Measurements from ENCODE around the gene FAM186B. TPM values are rescaled to one million over a fixed set of nuclear protein-coding genes. Genes with fewer than 3 reads are reported as not detected.

FAM186B gene
- total and polyA plus RNA-seq, 7 donors = 0.04 to 1.00 (median 0.44) TPM

- 72% methylated on average over 7 of the region's 7 CpGs for WGBS, 3 donors
- Histone ChIP-seq H3K4me1 (peaks cover 18% of the 10 kb centered on the region), H3K9me3 (no peaks in the 10 kb centered on the region), H3K4me3 (no peak overlapping the region), H3K36me3 (ENCODE audit: insufficient read depth in 1 of 2, low read depth in 1 of 2) (peaks cover 0 to 6% of the 10 kb centered on the region in 2 donors), H3K27ac (no peak overlapping the region), H3K27me3 (ENCODE audit: insufficient read depth in 3 of 3, low read length in 2 of 3) (no peaks in the 10 kb centered on the region)
- no peak for DNase-seq
- intact Hi-C loops (cut with DNase I) = loop anchor here (5.0 kb wide), 3 partner anchors 37 to 227 kb away; partner anchors contain the start of gene KCNH3 (in 1 of the 2)
- no peak for TF ChIP-seq CTCF (IDR thresholded peaks at IDR 0.05)
- ATAC-seq = no peak
These were observed 20.8 kb downstream of the FAM186B start for GRCh38 chr12:49584591-49584990.

- intact Hi-C loops (cut with DNase I) = loop anchor here (5.0 kb wide), 3 partner anchors 36 to 226 kb away; partner anchors contain the start of gene KCNH3 (in 1 of the 2)
- DNase-seq (no peak), ATAC-seq (no peak)
- no peaks in the 10 kb centered on the region for H3K9me3 ChIP-seq
- H3K27ac ChIP-seq = no peak overlapping the region
- no peaks in the 10 kb centered on the region for H3K27me3 ChIP-seq (ENCODE audit: insufficient read depth in 3 of 3, low read length in 2 of 3)
- peaks cover 12% of the 10 kb centered on the region for H3K4me1 ChIP-seq
- TF ChIP-seq CTCF (IDR thresholded peaks at IDR 0.05) = no peak
- no peak overlapping the region for H3K4me3 ChIP-seq
- peaks cover 0 to 6% of the 10 kb centered on the region in 2 donors for H3K36me3 ChIP-seq (ENCODE audit: insufficient read depth in 1 of 2, low read depth in 1 of 2)
- 47 to 59% (median 51%) methylated on average over 13 of the region's 13 CpGs for WGBS, 3 donors
These were observed 21.9 kb downstream of the FAM186B start for GRCh38 chr12:49583366-49584094.

- ATAC-seq = peak in 1 of 4 donors; percentile 40
- WGBS, 3 donors = 20 to 31% (median 23%) methylated on average over 4 of the region's 4 CpGs
- H3K27me3 ChIP-seq (ENCODE audit: insufficient read depth in 3 of 3, low read length in 2 of 3) = no peaks in the 10 kb centered on the region
- H3K27ac ChIP-seq = no peak overlapping the region
- peaks cover 0 to 6% of the 10 kb centered on the region in 2 donors for H3K36me3 ChIP-seq (ENCODE audit: insufficient read depth in 1 of 2, low read depth in 1 of 2)
- no peaks in the 10 kb centered on the region for H3K9me3 ChIP-seq
- intact Hi-C loops (cut with DNase I) = loop anchor here (5.0 kb wide), 3 partner anchors 36 to 226 kb away; partner anchors contain the start of gene KCNH3 (in 1 of the 2)
- no peak for TF ChIP-seq CTCF (IDR thresholded peaks at IDR 0.05)
- no peak for DNase-seq
- H3K4me1 ChIP-seq = peaks cover 11% of the 10 kb centered on the region
- no peak overlapping the region for H3K4me3 ChIP-seq
These were observed 22.6 kb downstream of the FAM186B start for GRCh38 chr12:49582850-49583249.

GRCh38 chr12:49582201-49582600 is 23.2 kb downstream of the FAM186B start:
- H3K9me3 ChIP-seq = no peaks in the 10 kb centered on the region
- no peak for ATAC-seq
- TF ChIP-seq CTCF (IDR thresholded peaks at IDR 0.05) = no peak
- H3K36me3 ChIP-seq (ENCODE audit: insufficient read depth in 1 of 2, low read depth in 1 of 2) = peaks cover 0 to 12% of the 10 kb centered on the region in 2 donors
- H3K27ac ChIP-seq = no peak overlapping the region
- peaks cover 11% of the 10 kb centered on the region for H3K4me1 ChIP-seq
- 67 to 84% (median 72%) methylated on average over 1 of the region's 1 CpG for WGBS, 3 donors
- H3K4me3 ChIP-seq = no peak overlapping the region
- DNase-seq = no peak
- intact Hi-C loops (cut with DNase I) = loop anchor here (5.0 kb wide), 3 partner anchors 35 to 225 kb away; partner anchors contain the start of gene KCNH3 (in 1 of the 2)
- no peaks in the 10 kb centered on the region for H3K27me3 ChIP-seq (ENCODE audit: insufficient read depth in 3 of 3, low read length in 2 of 3)

All from psoas muscle (tissue), 8 donors.